ENCODE measurements around the gene STXBP1.
A peak's percentile ranks its signal among the peaks of the same experiment; 100 is the strongest.

Gene STXBP1

GRCh38 chr9:127694890-127695720 is 83.0 kb downstream of the STXBP1 start:
- ChIA-PET CTCF (interaction anchor here (0.7 to 1.1 kb wide), 2 partner anchors 8 to 160 kb away, joined by 3 read pairs; no protein-coding TSS in a partner anchor), POLR2A (no interaction called here)
- no peak for DNase-seq (ENCODE audit: extremely low spot score)

GRCh38 chr9:127697575-127697974 is 85.5 kb downstream of the STXBP1 start:
- no peak for DNase-seq (ENCODE audit: extremely low spot score)
- ChIA-PET CTCF (interaction anchor here (0.9 kb wide), 1 partner anchor 10 kb away, joined by 3 read pairs; no protein-coding TSS in a partner anchor), POLR2A (interaction anchor here (0.6 kb wide), 1 partner anchor 271 kb away, joined by 3 read pairs; no protein-coding TSS in a partner anchor)
- TF ChIP-seq, protein P1, sequence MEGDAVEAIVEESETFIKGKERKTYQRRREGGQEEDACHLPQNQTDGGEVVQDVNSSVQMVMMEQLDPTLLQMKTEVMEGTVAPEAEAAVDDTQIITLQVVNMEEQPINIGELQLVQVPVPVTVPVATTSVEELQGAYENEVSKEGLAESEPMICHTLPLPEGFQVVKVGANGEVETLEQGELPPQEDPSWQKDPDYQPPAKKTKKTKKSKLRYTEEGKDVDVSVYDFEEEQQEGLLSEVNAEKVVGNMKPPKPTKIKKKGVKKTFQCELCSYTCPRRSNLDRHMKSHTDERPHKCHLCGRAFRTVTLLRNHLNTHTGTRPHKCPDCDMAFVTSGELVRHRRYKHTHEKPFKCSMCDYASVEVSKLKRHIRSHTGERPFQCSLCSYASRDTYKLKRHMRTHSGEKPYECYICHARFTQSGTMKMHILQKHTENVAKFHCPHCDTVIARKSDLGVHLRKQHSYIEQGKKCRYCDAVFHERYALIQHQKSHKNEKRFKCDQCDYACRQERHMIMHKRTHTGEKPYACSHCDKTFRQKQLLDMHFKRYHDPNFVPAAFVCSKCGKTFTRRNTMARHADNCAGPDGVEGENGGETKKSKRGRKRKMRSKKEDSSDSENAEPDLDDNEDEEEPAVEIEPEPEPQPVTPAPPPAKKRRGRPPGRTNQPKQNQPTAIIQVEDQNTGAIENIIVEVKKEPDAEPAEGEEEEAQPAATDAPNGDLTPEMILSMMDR (IDR thresholded peaks at IDR 0.05; ENCODE audit: control extremely low read depth, extremely low read depth, low read depth, missing control alignments), result no peak

More at GRCh38 chr9:127694890-127695720, 83.0 kb downstream of the STXBP1 start:
- TF ChIP-seq, protein P1 (IDR thresholded peaks at IDR 0.05; ENCODE audit: control extremely low read depth, extremely low read depth, low read depth, missing control alignments), result no peak

- ChIA-PET POLR2A (no interaction called here), CTCF (interaction anchor here (0.9 kb wide), 1 partner anchor 11 kb away, joined by 3 read pairs; no protein-coding TSS in a partner anchor)
- TF ChIP-seq, protein P1 (IDR thresholded peaks at IDR 0.05; ENCODE audit: control extremely low read depth, extremely low read depth, low read depth, missing control alignments), result no peak
- no peak for DNase-seq (ENCODE audit: extremely low spot score)
Measured at GRCh38 chr9:127698386-127698785, 86.3 kb downstream of the STXBP1 start.

GRCh38 chr9:127698985-127699670 is 87.1 kb downstream of the STXBP1 start:
- TF ChIP-seq, protein P1 (IDR thresholded peaks at IDR 0.05; ENCODE audit: control extremely low read depth, extremely low read depth, low read depth, missing control alignments), result no peak
- ChIA-PET POLR2A (no interaction called here), CTCF (no interaction called here)
- DNase-seq (ENCODE audit: extremely low spot score), result peak; percentile 96

GRCh38 chr9:127700140-127700539 is 88.1 kb downstream of the STXBP1 start:
- TF ChIP-seq, protein P1 (IDR thresholded peaks at IDR 0.05; ENCODE audit: control extremely low read depth, extremely low read depth, low read depth, missing control alignments), result no peak
- ChIA-PET POLR2A (no interaction called here), CTCF (interaction anchor here (1.1 kb wide), 1 partner anchor 11 kb away, joined by 6 read pairs; no protein-coding TSS in a partner anchor)
- DNase-seq (ENCODE audit: extremely low spot score), result no peak

DNA sequence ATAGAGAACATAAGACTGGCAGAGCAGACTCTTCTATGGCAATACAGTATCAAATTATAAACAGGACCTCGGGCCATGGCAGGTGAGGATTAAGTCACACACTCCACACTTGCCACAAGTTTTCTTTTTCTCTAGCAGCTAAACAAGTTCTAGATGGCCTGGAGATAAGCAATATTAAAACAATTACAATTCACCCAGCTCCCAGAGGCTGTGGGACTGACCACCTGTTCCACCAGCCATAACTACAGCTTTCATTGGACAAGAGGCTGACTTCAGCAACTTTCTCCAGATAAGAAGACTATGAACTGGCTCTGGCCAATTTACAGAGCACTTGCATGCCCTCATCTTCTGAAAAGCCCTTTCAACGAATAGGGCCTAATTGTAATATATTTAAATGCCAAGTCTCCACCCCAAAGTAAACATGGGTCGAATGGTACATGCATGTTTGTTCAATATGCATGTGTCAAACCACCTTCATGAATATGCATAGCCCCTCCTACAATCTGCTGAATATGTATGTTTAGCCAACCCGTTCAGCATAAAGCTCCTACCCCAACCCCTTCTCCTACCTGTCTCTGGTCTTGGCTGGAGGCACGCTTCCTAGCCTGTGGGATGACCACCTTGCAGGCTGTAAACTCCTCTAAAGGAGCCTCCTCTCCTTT is 88.6 kb downstream of the STXBP1 start:
- TF ChIP-seq, protein P1 (IDR thresholded peaks at IDR 0.05; ENCODE audit: control extremely low read depth, extremely low read depth, low read depth, missing control alignments), result no peak
- ChIA-PET CTCF (interaction anchor here (1.1 kb wide), 1 partner anchor 11 kb away, joined by 6 read pairs; no protein-coding TSS in a partner anchor), POLR2A (no interaction called here)
- no peak for DNase-seq (ENCODE audit: extremely low spot score)

Measured in GM10248 (cell line).